Measurements from ENCODE around the gene JCHAIN. TPM values are rescaled to one million over a fixed set of nuclear protein-coding genes. Genes with fewer than 3 reads are reported as not detected.

The JCHAIN gene
- total and polyA plus RNA-seq, 2 of the 13 experiments (the other 11 are each of a cell fraction or from before 2014, with no cell fraction given) = not detected

DNA sequence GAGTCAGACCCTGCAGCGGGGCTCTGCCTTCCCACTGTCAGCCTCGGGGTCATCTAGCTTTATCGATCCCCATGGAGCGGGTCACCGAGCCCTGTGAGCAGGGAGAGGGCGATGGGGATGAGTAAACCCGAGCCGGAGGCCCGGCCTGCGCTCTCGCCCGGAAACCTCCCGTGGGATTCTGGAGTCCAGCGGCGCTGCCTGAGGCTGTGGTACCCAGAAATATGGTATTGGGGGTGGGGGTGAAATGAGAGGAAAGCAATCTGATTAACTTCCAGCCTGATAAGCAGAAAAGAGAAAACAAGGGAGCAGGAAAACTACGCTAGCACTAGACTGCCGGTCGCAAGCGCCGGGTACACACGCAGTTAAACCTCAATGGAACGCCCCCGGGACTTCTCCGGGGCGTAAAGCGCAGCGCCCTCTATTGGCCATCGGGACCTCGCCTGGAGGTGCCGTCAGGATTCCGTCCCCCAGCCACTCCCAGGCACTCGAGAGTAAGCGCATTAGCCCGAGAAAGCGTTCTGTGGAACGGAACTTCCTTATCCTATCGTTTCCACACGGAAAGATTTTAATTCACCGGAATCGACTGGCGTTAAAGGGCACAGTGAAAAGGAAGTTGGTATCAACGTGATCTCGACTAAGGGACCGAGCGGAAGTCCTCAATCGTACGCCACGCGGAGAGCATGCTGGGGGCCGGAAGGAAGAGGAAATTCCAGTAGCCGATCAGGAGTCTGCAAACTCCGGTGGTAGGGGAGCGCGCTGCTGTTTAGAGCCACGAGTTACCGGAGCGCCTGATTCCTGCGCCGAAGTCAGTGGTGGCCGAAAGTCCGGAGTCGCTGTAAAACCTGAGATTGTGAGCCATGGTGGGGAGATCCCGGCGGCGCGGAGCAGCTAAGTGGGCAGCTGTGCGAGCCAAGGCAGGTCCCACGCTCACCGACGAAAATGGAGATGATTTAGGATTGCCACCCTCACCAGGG lies 21.8 kb upstream of the JCHAIN start, which contains the start of gene UTP3 (continued):
- TF ChIP-seq STAT6 (CRISPR knock-in tag; IDR thresholded peaks at IDR 0.05; ENCODE audit: borderline replicate concordance) (peak; percentile 80), HES4 (CRISPR knock-in tag; IDR thresholded peaks at IDR 0.05; ENCODE audit: borderline replicate concordance) (peak; percentile 66; the same call in 1 of the 2 replicates), PLRG1 (conservative IDR thresholded peaks at IDR 0.05) (no peak), SP1 (IDR thresholded peaks at IDR 0.05) (no peak), SP1 (CRISPR knock-in tag; IDR thresholded peaks at IDR 0.05) (peak; percentile 83), ZNF775 (CRISPR knock-in tag; IDR thresholded peaks at IDR 0.05; ENCODE audit: borderline replicate concordance) (no peak), NFE2 (CRISPR knock-in tag; IDR thresholded peaks at IDR 0.05) (no peak), MAFF (IDR thresholded peaks at IDR 0.05; ENCODE audit: low read depth, low read length) (no peak), ZNF589 (CRISPR knock-in tag; conservative IDR thresholded peaks at IDR 0.05) (no peak; the same call in 1 of the 2 replicates), RFXANK (CRISPR knock-in tag; IDR thresholded peaks at IDR 0.05) (no peak), KLF9 (CRISPR knock-in tag; IDR thresholded peaks at IDR 0.05; ENCODE audit: low read depth) (no peak; the same call in 1 of the 2 replicates), NAIF1 (CRISPR knock-in tag; IDR thresholded peaks at IDR 0.05; ENCODE audit: borderline replicate concordance) (peak; percentile 94), NKX3-1 (CRISPR knock-in tag; IDR thresholded peaks at IDR 0.05) (peak; percentile 86), ZNF251 (CRISPR knock-in tag; IDR thresholded peaks at IDR 0.05) (no peak), TMF1 (CRISPR knock-in tag; IDR thresholded peaks at IDR 0.05; ENCODE audit: low read depth) (peak; percentile 88), ZMAT5 (CRISPR knock-in tag; IDR thresholded peaks at IDR 0.05; ENCODE audit: borderline replicate concordance, low read depth) (no peak), HOXD1 (CRISPR knock-in tag; IDR thresholded peaks at IDR 0.05) (peak; percentile 14; the same call in 1 of the 2 replicates), TP53 (CRISPR knock-in tag; conservative IDR thresholded peaks at IDR 0.05) (peak; percentile 50; the same call in 1 of the 2 replicates), ARNT (IDR thresholded peaks at IDR 0.05) (no peak), DMTF1 (CRISPR knock-in tag; IDR thresholded peaks at IDR 0.05) (no peak), MTA3 (CRISPR knock-in tag; IDR thresholded peaks at IDR 0.05) (no peak), MXI1 (IDR thresholded peaks at IDR 0.05; ENCODE audit: borderline replicate concordance, low read depth, low read length) (peak; percentile 91; the same call in 2 of the 3 replicates), BORCS8-MEF2B (CRISPR knock-in tag; IDR thresholded peaks at IDR 0.05) (peak; percentile 66)
- TF ChIP-seq, protein P1, sequence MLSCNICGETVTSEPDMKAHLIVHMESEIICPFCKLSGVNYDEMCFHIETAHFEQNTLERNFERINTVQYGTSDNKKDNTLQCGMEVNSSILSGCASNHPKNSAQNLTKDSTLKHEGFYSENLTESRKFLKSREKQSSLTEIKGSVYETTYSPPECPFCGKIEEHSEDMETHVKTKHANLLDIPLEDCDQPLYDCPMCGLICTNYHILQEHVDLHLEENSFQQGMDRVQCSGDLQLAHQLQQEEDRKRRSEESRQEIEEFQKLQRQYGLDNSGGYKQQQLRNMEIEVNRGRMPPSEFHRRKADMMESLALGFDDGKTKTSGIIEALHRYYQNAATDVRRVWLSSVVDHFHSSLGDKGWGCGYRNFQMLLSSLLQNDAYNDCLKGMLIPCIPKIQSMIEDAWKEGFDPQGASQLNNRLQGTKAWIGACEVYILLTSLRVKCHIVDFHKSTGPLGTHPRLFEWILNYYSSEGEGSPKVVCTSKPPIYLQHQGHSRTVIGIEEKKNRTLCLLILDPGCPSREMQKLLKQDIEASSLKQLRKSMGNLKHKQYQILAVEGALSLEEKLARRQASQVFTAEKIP (CRISPR knock-in tag; IDR thresholded peaks at IDR 0.05; ENCODE audit: borderline replicate concordance) = no peak
